Breast epithelium (tissue), 4 donors: Measurements from ENCODE around the gene CBFA2T2. TPM values are rescaled to one million over a fixed set of nuclear protein-coding genes. Genes with fewer than 3 reads are reported as not detected.

Source experiments
- DNase-seq, 2 donors: peaks; one replicate each; pipeline ENCODE4 v3.0.0-alpha.2; 2019; ENCODE audit warnings: low spot score in 2 of 2
- H3K27ac ChIP-seq, 2 donors: fragments of 200-600 bp; sonication (generic) in 1 of 2; one replicate each; pipeline ENCODE4 v1.5.1; 2016 to 2019; ENCODE audit warnings: mild to moderate bottlenecking in 1 of 2
- H3K27me3 ChIP-seq, 2 donors: fragments of 200-600 bp; sonication (generic) in 1 of 2; one replicate each; pipeline versions ENCODE4 v1.5.1 to v1.6.0; 2017 to 2019; ENCODE audit warnings: control low read depth in 1 of 2, mild to moderate bottlenecking in 1 of 2
- H3K36me3 ChIP-seq: fragments of 200-600 bp; one replicate; pipeline ENCODE4 v1.5.1; 2019
- H3K4me1 ChIP-seq, 2 donors: fragments of 200-600 bp; sonication (generic); one replicate each; pipeline ENCODE4 v1.5.1; 2016 to 2019; ENCODE audit warnings: control low read depth in 1 of 2
- H3K4me3 ChIP-seq, 3 donors: fragments of 200-600 bp; sonication (generic); 1 replicate in 2 of 3; 2 replicates in 1 of 3; pipeline ENCODE4 v1.5.1; 2016 to 2019; ENCODE audit warnings: mild to moderate bottlenecking in 3 of 3, moderate library complexity in 2 of 3
- H3K9me3 ChIP-seq, 2 donors: fragments of 200-600 bp; sonication (generic) in 1 of 2; one replicate each; pipeline ENCODE4 v1.5.1; 2016 to 2019; ENCODE audit warnings: control low read depth in 1 of 2
- POLR2A ChIP-seq: fragments of 450-650 bp; IDR thresholded peaks from one replicate; pipeline ENCODE4 v1.6.1; 2016; ENCODE audit warnings: antibody characterized with exemption, mild to moderate bottlenecking, moderate library complexity
- POLR2AphosphoS5 ChIP-seq, 3 donors: sonication (generic); formaldehyde crosslinking; IDR thresholded peaks; one replicate each; pipeline ENCODE4 v1.6.1; 2017; ENCODE audit warnings: antibody characterized with exemption in 3 of 3
- intact Hi-C: fragments of 100-400 bp; cut with DNase I; formaldehyde crosslinking; loops from one replicate; pipeline ENCODE4 v1.15.1; 2023; ENCODE audit warnings: low total_unique reads
- total RNA-seq, 3 donors: library from RNA; depleted of rRNA; stranded (reverse); fragments of >200 nt; gene quantifications; one replicate each; pipeline ENCODE4 v1.1.0, GENCODE V29; 2016
- TF ChIP-seq, protein P1 (sequence below), 3 donors: fragments of 450-650 bp; IDR thresholded peaks; one replicate each; pipeline ENCODE4 v1.5.1; 2016 to 2017; ENCODE audit warnings: antibody characterized with exemption in 3 of 3, mild to moderate bottlenecking in 3 of 3, moderate library complexity in 3 of 3

CBFA2T2 gene
- total RNA-seq, 3 donors from 2014 or later = 10.9 to 20.9 (median 17.0) TPM

DNA sequence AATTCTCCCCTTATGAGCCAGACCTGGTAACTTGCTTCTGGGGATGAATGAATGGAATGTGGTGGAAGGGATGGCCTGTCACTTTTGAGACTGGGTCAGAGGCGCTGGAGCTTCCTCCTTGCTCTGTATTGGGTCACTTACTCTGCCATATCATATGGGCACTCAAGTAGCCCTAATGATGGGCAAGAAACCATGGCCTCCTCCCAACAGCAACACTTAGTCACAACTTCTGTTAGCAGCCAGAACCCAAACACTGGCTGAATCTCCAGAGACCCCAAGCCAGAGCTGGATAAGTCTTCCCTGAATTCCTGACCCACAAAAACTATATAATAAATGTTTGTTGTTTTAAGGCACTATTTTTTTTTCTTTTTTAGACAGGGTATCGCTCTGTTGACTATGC is 190.8 kb downstream of the CBFA2T2 start:
- intact Hi-C loops = no loop called here
- Histone ChIP-seq H3K4me1 (peaks cover 4 to 7% of the 10 kb centered on the region in 2 donors), H3K9me3 (no peaks in the 10 kb centered on the region), H3K27me3 (no peaks in the 10 kb centered on the region), H3K4me3 (no peak overlapping the region), H3K27ac (no peak overlapping the region), H3K36me3 (no peaks in the 10 kb centered on the region)
- no peak for DNase-seq
- TF ChIP-seq, protein P1, sequence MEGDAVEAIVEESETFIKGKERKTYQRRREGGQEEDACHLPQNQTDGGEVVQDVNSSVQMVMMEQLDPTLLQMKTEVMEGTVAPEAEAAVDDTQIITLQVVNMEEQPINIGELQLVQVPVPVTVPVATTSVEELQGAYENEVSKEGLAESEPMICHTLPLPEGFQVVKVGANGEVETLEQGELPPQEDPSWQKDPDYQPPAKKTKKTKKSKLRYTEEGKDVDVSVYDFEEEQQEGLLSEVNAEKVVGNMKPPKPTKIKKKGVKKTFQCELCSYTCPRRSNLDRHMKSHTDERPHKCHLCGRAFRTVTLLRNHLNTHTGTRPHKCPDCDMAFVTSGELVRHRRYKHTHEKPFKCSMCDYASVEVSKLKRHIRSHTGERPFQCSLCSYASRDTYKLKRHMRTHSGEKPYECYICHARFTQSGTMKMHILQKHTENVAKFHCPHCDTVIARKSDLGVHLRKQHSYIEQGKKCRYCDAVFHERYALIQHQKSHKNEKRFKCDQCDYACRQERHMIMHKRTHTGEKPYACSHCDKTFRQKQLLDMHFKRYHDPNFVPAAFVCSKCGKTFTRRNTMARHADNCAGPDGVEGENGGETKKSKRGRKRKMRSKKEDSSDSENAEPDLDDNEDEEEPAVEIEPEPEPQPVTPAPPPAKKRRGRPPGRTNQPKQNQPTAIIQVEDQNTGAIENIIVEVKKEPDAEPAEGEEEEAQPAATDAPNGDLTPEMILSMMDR (IDR thresholded peaks at IDR 0.05) = no peak
- TF ChIP-seq POLR2AphosphoS5 (IDR thresholded peaks at IDR 0.05) (no peak), POLR2A (no peak)

DNA sequence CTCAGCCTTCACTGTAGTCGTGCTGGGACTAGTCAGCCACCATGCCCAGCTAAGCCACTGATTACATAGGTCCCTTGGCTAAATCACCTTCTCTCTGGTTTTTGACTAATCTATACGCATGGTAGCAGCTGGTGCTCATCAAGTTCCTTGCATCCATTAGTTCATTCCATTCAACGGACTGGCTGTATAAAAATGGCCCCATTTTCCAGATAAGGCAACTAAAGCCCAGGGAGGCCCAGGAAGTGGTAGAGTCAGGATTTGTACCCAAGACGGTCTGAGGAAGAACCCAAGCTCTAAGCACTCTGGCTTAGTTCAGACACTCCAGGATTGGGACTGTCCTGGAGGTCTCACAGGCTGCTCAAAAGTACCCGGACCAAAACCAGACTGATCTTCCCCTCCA is 191.4 kb downstream of the CBFA2T2 start:
- H3K27ac ChIP-seq = no peak overlapping the region
- no peak for TF ChIP-seq POLR2AphosphoS5 (IDR thresholded peaks at IDR 0.05)
- TF ChIP-seq POLR2A = no peak

DNA sequence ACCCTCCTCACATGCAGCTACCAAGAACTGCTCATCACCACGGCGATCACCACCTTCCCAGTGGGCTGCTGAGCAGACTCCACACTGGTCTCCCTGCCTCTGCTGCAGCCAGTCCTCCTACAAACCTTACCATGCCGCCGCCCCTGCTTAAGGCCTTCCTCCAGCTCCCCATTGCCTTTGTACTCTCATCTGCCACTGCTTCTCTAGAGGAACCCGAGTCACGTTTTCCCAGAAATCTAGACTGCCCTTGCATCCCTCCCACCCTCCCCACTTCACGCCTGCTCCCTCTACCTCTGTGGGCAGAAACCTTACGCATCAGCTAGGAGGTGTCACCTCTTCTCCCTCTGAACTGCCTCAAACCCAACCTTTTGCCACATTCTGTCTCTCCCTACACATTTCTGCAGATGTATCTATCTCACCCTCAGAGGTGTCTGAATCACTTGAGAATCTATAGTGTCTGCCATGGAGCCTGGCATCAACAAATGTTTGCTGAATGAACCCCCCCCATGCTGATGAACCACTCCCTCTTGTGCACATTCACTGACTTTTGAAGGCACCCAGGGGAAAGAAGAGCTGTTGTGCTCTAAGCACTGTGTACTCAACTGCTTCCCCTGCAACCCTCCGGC is 191.9 kb downstream of the CBFA2T2 start:
- no peak for DNase-seq
- Histone ChIP-seq H3K9me3 (no peaks in the 10 kb centered on the region), H3K27ac (no peak overlapping the region), H3K27me3 (no peaks in the 10 kb centered on the region), H3K4me1 (peaks cover 6 to 8% of the 10 kb centered on the region in 2 donors), H3K4me3 (no peak overlapping the region), H3K36me3 (no peaks in the 10 kb centered on the region)
- intact Hi-C loops = no loop called here
- TF ChIP-seq, protein P1 (IDR thresholded peaks at IDR 0.05) = no peak
- no peak for TF ChIP-seq POLR2A
- TF ChIP-seq POLR2AphosphoS5 (IDR thresholded peaks at IDR 0.05) = no peak

More for the DNA sequence above, 191.4 kb downstream of the CBFA2T2 start:
- H3K36me3 ChIP-seq = no peaks in the 10 kb centered on the region
- H3K4me1 ChIP-seq = peaks cover 6 to 8% of the 10 kb centered on the region in 2 donors
- no peaks in the 10 kb centered on the region for H3K27me3 ChIP-seq
- no peak for DNase-seq
- no peak overlapping the region for H3K4me3 ChIP-seq
- H3K9me3 ChIP-seq = no peaks in the 10 kb centered on the region
- intact Hi-C loops = no loop called here

DNA sequence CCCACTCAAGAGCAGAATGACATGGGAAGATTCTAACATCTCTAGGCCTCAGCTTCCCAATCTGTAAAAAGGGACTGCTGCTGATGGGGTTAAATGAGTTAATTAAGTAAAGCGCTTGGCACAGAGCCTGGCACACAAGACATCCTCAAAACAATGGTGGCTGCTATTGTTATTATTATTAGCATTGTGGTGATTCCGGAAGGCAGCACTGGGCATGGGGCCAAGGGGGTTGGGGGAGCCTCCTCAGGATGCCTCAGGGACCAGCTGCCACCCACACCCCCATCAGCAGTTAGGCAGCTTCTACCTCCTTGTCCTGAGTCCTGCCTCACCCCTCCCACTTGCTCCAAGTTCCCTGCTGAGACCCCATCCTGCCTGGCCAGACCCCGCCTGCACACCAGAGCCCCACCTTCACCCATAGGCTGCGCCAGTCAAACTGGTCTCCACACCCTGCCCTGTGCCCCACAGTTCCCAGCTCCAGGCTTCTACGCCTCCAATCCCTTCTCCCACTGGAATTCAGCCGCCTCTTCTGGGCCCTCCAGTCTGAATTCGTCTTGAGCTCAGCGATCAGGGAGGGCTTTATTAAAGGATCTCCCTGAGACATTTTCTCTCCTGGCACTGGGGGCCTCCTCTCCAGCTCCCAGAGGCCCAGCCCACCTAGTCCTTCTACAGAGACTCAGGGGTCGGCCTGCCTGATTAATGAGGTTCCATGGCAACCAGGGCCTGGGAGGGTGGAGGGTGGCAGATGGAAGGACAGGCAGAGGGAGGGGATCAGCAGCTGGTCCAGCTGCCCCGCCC is 194.8 kb downstream of the CBFA2T2 start:
- H3K4me1 ChIP-seq = peaks cover 6 to 8% of the 10 kb centered on the region in 2 donors
- TF ChIP-seq POLR2A (no peak), POLR2AphosphoS5 (IDR thresholded peaks at IDR 0.05) (no peak)
- TF ChIP-seq, protein P1 (IDR thresholded peaks at IDR 0.05) = no peak
- H3K27ac ChIP-seq = no peak overlapping the region
- no peaks in the 10 kb centered on the region for H3K36me3 ChIP-seq
- H3K4me3 ChIP-seq = no peak overlapping the region
- DNase-seq = no peak
- no peaks in the 10 kb centered on the region for H3K27me3 ChIP-seq
- H3K9me3 ChIP-seq = no peaks in the 10 kb centered on the region
- intact Hi-C loops = no loop called here

DNA sequence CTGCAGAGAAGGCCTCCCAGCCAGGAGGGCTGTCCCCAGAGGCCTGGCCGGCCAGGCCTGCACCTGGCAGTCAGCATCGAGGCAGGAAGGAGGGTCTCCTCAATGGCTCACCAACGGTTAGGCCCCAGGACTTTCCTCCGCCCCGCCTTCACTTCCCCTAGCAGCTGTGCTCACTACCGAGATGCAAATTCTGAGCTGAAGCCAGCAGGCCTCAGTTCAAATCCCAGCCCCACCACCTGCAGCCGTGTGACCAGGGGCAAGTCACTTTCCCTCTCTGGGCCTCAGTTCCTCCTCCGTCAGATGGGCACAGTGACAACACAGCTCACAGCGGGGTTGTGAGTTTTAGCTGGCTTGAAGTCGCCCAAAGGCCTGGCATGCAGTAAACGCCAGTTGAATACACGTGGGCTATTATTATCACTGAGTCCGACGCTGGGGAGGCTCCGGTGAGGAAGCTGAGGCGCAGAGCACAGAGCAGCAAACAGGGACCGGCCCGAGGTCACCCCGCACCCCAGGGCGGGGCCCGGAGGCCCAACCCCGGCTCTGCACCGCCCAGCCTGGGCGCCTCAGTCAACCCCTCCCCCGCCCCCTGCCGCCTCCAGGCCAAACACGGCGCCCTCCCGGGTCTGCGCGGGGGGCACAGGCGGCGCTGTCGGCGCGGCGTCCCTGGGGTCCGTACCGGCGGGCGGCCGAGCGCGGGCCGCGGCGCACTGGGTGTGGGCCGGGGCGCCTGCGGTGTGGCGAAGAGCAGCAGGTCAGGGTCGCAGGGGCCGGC is 195.6 kb downstream of the CBFA2T2 start:
- Histone ChIP-seq H3K36me3 (no peaks in the 10 kb centered on the region), H3K27ac (peak overlapping the region in 1 of 2 donors; percentile 12), H3K4me1 (peaks cover 6 to 8% of the 10 kb centered on the region in 2 donors), H3K9me3 (no peaks in the 10 kb centered on the region), H3K27me3 (no peaks in the 10 kb centered on the region), H3K4me3 (peak overlapping the region; percentile 28 to 72 (median 48))
- no peak for DNase-seq
- no peak for TF ChIP-seq POLR2AphosphoS5 (IDR thresholded peaks at IDR 0.05)
- TF ChIP-seq POLR2A = no peak
- TF ChIP-seq, protein P1 (IDR thresholded peaks at IDR 0.05) = no peak
- intact Hi-C loops = no loop called here
